ENCODE results near the gene MGAT5. TPM values are rescaled to one million over a fixed set of nuclear protein-coding genes. Genes with fewer than 3 reads are reported as not detected.

MGAT5 gene
- total RNA-seq, 1 experiment from 2014 or later: 52.4 TPM

- TF ChIP-seq CREB1 (CRISPR knock-in tag; IDR thresholded peaks at IDR 0.05) (no peak), CREM (CRISPR knock-in tag; IDR thresholded peaks at IDR 0.05) (no peak), GTF2I (CRISPR knock-in tag; conservative IDR thresholded peaks at IDR 0.05) (no peak), FOXP4 (CRISPR knock-in tag; IDR thresholded peaks at IDR 0.05) (no peak), ZBTB43 (CRISPR knock-in tag; IDR thresholded peaks at IDR 0.05) (no peak), ZBTB21 (CRISPR knock-in tag; IDR thresholded peaks at IDR 0.05; ENCODE audit: borderline replicate concordance) (no peak), MAX (CRISPR knock-in tag; IDR thresholded peaks at IDR 0.05) (no peak), PREB (CRISPR knock-in tag; IDR thresholded peaks at IDR 0.05; ENCODE audit: borderline replicate concordance) (no peak), TCF7 (CRISPR knock-in tag; IDR thresholded peaks at IDR 0.05; ENCODE audit: low read depth) (no peak), E2F4 (CRISPR knock-in tag; IDR thresholded peaks at IDR 0.05; ENCODE audit: borderline replicate concordance, low read depth) (no peak), KAT7 (CRISPR knock-in tag; IDR thresholded peaks at IDR 0.05; ENCODE audit: borderline replicate concordance) (no peak), TEAD4 (CRISPR knock-in tag; IDR thresholded peaks at IDR 0.05) (no peak)
- TF ChIP-seq, protein P1, sequence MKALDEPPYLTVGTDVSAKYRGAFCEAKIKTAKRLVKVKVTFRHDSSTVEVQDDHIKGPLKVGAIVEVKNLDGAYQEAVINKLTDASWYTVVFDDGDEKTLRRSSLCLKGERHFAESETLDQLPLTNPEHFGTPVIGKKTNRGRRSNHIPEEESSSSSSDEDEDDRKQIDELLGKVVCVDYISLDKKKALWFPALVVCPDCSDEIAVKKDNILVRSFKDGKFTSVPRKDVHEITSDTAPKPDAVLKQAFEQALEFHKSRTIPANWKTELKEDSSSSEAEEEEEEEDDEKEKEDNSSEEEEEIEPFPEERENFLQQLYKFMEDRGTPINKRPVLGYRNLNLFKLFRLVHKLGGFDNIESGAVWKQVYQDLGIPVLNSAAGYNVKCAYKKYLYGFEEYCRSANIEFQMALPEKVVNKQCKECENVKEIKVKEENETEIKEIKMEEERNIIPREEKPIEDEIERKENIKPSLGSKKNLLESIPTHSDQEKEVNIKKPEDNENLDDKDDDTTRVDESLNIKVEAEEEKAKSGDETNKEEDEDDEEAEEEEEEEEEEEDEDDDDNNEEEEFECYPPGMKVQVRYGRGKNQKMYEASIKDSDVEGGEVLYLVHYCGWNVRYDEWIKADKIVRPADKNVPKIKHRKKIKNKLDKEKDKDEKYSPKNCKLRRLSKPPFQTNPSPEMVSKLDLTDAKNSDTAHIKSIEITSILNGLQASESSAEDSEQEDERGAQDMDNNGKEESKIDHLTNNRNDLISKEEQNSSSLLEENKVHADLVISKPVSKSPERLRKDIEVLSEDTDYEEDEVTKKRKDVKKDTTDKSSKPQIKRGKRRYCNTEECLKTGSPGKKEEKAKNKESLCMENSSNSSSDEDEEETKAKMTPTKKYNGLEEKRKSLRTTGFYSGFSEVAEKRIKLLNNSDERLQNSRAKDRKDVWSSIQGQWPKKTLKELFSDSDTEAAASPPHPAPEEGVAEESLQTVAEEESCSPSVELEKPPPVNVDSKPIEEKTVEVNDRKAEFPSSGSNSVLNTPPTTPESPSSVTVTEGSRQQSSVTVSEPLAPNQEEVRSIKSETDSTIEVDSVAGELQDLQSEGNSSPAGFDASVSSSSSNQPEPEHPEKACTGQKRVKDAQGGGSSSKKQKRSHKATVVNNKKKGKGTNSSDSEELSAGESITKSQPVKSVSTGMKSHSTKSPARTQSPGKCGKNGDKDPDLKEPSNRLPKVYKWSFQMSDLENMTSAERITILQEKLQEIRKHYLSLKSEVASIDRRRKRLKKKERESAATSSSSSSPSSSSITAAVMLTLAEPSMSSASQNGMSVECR (CRISPR knock-in tag; IDR thresholded peaks at IDR 0.05; ENCODE audit: borderline replicate concordance): no peak
- TF ChIP-seq, protein P2, sequence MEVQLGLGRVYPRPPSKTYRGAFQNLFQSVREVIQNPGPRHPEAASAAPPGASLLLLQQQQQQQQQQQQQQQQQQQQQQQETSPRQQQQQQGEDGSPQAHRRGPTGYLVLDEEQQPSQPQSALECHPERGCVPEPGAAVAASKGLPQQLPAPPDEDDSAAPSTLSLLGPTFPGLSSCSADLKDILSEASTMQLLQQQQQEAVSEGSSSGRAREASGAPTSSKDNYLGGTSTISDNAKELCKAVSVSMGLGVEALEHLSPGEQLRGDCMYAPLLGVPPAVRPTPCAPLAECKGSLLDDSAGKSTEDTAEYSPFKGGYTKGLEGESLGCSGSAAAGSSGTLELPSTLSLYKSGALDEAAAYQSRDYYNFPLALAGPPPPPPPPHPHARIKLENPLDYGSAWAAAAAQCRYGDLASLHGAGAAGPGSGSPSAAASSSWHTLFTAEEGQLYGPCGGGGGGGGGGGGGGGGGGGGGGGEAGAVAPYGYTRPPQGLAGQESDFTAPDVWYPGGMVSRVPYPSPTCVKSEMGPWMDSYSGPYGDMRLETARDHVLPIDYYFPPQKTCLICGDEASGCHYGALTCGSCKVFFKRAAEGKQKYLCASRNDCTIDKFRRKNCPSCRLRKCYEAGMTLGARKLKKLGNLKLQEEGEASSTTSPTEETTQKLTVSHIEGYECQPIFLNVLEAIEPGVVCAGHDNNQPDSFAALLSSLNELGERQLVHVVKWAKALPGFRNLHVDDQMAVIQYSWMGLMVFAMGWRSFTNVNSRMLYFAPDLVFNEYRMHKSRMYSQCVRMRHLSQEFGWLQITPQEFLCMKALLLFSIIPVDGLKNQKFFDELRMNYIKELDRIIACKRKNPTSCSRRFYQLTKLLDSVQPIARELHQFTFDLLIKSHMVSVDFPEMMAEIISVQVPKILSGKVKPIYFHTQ (CRISPR knock-in tag; IDR thresholded peaks at IDR 0.05): no peak
- peaks cover 23% of the 10 kb centered on the region for H3K4me1 Mint-ChIP-seq
- no peak for ATAC-seq
- H3K9me3 Mint-ChIP-seq: no peaks in the 10 kb centered on the region
- H3K27ac Mint-ChIP-seq: no peak overlapping the region
- H3K27me3 Mint-ChIP-seq (ENCODE audit: low read depth): no peaks in the 10 kb centered on the region
- H3K36me3 Mint-ChIP-seq: no peaks in the 10 kb centered on the region
- POLR2A ChIA-PET: no interaction called here
- no peak overlapping the region for H3K4me3 Mint-ChIP-seq
- no peak for DNase-seq (ENCODE audit: low spot score)
- CTCF ChIA-PET: no interaction called here
These were observed 45.5 kb downstream of the MGAT5 start for GRCh38 chr2:134299334-134299733.
